Measurements from ENCODE around the gene SLC9C1.

SLC9C1 gene

DNA sequence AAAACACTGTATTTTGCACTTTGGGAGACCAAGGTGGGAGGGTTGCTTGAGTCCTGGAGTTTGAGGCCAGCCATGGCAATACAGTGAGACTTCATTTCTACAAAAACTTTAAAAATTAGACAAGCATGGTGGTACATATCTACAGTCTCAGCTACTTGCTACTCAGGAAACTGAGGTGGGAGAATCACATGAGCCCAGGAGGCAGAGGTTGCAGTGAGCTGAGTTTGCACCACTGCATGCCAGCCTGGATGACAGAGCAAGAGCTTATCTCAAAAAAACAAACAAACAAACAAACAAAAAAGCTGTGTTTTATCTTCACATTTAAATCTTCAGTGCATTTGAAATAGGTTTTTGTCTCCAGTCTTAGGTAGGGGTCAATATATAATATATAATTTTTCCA is 4.8 kb upstream of the SLC9C1 start:
- H3K4me3 ChIP-seq (ENCODE audit: control insufficient read depth, low read depth, low read length) = no peak overlapping the region
- TF ChIP-seq, protein P1, sequence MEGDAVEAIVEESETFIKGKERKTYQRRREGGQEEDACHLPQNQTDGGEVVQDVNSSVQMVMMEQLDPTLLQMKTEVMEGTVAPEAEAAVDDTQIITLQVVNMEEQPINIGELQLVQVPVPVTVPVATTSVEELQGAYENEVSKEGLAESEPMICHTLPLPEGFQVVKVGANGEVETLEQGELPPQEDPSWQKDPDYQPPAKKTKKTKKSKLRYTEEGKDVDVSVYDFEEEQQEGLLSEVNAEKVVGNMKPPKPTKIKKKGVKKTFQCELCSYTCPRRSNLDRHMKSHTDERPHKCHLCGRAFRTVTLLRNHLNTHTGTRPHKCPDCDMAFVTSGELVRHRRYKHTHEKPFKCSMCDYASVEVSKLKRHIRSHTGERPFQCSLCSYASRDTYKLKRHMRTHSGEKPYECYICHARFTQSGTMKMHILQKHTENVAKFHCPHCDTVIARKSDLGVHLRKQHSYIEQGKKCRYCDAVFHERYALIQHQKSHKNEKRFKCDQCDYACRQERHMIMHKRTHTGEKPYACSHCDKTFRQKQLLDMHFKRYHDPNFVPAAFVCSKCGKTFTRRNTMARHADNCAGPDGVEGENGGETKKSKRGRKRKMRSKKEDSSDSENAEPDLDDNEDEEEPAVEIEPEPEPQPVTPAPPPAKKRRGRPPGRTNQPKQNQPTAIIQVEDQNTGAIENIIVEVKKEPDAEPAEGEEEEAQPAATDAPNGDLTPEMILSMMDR (conservative IDR thresholded peaks at IDR 0.05; ENCODE audit: control insufficient read depth, insufficient read depth, low read depth, low read length) = no peak
- no peak for DNase-seq (ENCODE audit: low read depth)

DNA sequence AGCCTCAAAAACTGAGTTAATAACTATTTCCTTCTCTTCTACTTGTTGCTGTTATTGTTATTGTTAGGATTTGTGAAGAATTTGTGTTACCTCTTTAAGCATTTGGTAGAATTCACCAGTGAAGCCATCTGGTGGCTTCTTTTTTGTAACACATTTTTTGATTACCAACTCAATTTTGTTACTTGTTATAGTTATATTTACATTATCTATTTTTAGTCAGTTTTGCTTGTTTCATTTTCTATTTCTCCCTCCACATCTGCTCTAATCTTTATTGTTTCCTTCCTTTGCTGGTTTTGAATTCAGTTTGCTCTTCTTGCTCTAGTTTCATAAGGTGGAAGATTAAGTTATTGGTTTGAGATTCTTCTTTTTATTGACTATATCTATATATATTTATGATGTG is 3.7 kb upstream of the SLC9C1 start:
- no peak for DNase-seq (ENCODE audit: low read depth)
- H3K4me3 ChIP-seq (ENCODE audit: control insufficient read depth, low read depth, low read length) = no peak overlapping the region
- TF ChIP-seq, protein P1 (conservative IDR thresholded peaks at IDR 0.05; ENCODE audit: control insufficient read depth, insufficient read depth, low read depth, low read length) = no peak

DNA sequence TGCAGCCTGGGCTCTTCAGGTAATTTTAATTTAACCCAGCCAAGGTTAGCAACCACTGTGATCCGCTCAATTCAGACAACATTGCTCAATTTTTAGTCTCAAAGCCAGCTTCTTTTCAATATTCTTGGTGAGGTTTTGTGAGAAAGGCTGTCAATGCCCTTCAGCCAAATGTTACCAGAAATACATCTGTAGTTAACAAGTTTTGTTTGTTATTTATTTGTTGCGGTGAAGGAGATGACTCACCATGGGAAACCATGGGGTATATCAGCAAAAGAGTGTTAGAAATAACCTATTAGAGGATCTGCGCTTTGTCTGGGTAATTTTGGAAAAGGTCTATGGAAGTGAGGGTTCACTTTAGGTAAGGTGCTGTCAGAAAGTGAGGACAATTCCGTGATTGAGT is 5.0 kb downstream of the SLC9C1 start:
- DNase-seq (ENCODE audit: low read depth) = no peak
- TF ChIP-seq, protein P1 (conservative IDR thresholded peaks at IDR 0.05; ENCODE audit: control insufficient read depth, insufficient read depth, low read depth, low read length) = no peak
- H3K4me3 ChIP-seq (ENCODE audit: control insufficient read depth, low read depth, low read length) = no peak overlapping the region

DNA sequence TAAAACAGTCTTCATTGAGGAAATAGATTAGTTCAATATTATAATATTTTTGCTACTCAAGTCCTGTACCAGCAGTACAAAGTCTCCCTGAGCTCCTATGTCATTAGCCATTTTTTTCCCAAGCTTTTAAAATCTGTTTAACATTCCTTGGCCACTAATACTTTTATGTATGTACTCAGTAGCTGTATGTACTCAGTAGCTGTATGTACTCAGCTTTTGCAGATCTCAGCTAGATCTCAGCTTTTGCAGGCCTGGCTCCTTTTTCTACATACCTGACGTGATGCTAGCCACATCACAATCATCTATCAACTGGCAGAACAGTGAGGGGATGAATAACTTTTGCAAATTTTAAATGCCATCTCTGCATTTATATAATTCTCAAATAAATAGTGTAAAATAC is 13.8 kb downstream of the SLC9C1 start:
- no peak overlapping the region for H3K4me3 ChIP-seq (ENCODE audit: control insufficient read depth, low read depth, low read length)
- DNase-seq (ENCODE audit: low read depth) = no peak
- TF ChIP-seq, protein P1 (conservative IDR thresholded peaks at IDR 0.05; ENCODE audit: control insufficient read depth, insufficient read depth, low read depth, low read length) = no peak

DNA sequence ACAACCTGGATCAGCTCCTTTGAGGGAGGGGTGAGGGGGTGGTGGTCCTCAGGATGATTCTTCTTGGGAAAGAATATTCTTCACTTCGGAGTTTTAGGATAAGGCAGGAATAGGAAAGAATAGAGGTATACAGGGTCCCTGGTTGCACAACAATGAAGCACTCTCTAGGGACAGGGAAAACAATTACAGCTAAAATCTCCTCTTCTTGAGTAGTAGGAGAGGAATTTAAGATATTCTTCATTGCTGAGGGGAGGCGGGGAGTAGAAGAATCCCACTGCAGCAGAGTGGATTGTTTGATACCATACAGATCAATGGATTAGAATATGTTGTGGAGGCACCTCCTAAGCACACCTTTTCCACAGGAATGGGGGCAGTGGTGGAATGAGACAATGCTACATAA is 20.5 kb downstream of the SLC9C1 start:
- TF ChIP-seq, protein P1 (conservative IDR thresholded peaks at IDR 0.05; ENCODE audit: control insufficient read depth, insufficient read depth, low read depth, low read length) = no peak
- H3K4me3 ChIP-seq (ENCODE audit: control insufficient read depth, low read depth, low read length) = no peak overlapping the region
- DNase-seq (ENCODE audit: low read depth) = no peak

DNA sequence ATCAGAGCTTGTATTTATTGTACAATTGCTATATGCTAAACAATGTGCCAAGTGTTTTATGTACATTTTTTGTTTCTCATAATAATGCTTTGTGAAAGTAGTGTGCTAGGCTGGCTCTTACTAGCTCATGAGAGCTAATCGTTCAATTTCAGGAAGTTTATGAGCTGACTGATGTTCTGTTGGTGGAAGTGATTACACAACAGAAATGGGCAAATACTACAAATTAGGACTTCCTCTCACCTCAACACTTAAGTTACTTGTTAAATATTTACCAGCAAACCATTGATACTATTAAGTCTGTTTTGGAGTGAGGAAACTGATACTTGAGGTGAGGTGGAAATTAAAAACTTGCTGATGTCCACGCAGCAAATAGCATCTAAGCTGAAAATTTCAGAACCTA is 32.3 kb downstream of the SLC9C1 start:
- TF ChIP-seq, protein P1 (conservative IDR thresholded peaks at IDR 0.05; ENCODE audit: control insufficient read depth, insufficient read depth, low read depth, low read length) = no peak
- H3K4me3 ChIP-seq (ENCODE audit: control insufficient read depth, low read depth, low read length) = no peak overlapping the region
- DNase-seq (ENCODE audit: low read depth) = no peak

DNA sequence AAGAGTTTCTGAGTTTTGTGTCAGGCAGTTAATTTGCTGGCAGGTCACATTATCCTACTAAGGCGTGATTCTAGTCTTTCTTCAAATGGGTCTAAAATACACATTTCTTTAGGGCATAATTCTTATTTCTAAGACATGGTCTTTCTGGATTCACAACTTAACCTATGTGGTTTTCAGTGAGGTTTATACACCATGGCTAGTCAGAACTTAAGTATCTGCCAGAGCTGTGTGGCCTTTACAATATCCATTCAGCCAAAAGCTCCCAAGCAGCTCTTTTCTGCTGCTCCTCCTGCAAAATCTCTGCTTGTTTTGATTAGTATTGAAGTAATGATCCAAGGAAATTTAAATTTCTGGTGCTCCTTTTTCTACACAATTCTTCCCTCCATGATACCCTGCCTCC is 33.5 kb downstream of the SLC9C1 start:
- TF ChIP-seq, protein P1 (conservative IDR thresholded peaks at IDR 0.05; ENCODE audit: control insufficient read depth, insufficient read depth, low read depth, low read length) = no peak
- no peak for DNase-seq (ENCODE audit: low read depth)
- H3K4me3 ChIP-seq (ENCODE audit: control insufficient read depth, low read depth, low read length) = no peak overlapping the region
